HG03439 (cell line): ENCODE results near the gene WNT4.
"Not testable (repeated sequence)": the region's sequence is repeated elsewhere in the genome, so short reads cannot be mapped to it uniquely, and the experiment has no call there.

Experiments used
- ATAC-seq: cut with Tn5 transposase; IDR thresholded peaks from one replicate; pipeline ENCODE4 v1.9.1; 2021; ENCODE audit warnings: mild to moderate bottlenecking, moderate library complexity; ENCODE audit not compliant: unreplicated experiment

Gene WNT4

GRCh38 chr1:22114083-22115012 lies 28.5 kb downstream of the WNT4 start:
- ATAC-seq, result no peak

DNA sequence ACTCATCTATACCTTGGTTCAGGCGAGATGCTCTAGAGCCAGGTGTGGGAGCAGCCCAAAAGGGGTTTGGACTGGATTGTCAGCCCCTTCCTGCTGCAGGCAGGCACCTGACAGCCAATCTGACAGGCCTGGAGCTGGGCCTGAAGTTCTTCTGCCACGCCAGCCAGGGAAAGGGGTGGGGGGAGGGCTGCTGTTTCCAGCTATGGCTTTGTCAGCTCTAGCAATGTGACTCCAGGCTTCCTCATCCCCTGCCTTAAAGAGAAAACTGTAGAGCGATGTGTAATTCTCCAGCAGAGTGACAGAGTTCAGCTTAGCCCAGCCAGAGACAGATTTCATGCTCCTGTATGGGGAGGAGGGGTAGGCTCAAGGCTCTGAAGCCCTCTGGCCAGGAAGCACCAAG lies 30.3 kb downstream of the WNT4 start:
- ATAC-seq, result no peak

DNA sequence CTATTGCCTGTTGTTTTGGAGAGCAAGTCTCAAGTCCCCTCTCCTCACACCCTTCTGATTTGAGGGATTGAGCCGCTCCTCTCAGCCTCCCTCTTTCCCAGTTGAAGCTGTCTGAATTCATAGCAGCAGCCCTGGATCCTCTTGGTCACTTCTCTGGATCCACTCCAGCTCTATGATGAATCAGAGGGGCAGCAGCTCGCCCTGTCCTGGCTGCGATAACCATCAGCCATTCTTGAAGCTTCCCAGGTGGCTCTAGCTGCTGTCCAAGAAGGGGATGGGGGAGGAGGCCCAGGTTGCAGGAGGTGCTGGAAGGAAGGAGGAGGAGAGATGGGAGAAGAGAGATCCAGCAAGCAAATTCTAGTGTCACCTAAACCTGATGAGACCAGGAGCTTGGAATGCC lies 31.3 kb downstream of the WNT4 start:
- ATAC-seq, result no peak

- ATAC-seq, result no peak
These were observed 31.8 kb downstream of the WNT4 start for GRCh38 chr1:22111115-22111514.

DNA sequence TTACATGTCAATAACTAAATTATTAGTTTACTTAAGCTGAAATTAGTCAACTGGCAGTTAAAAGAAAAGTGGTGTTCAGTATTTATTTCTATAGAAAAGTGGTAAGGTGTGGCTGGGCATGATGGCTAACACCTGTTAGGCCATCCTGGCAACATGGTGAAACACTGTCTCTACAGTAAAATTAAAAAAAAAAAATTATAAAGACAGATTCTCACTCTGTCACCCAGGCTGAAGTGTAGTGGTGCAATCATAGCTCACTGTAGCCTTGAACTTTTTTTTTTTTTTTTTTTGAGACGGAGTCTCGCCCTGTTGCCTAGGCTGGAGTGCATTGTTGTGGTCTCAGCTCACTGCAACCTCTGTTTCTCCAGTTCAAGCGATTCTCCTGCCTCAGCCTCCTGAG lies 32.9 kb downstream of the WNT4 start:
- ATAC-seq, result no peak

DNA sequence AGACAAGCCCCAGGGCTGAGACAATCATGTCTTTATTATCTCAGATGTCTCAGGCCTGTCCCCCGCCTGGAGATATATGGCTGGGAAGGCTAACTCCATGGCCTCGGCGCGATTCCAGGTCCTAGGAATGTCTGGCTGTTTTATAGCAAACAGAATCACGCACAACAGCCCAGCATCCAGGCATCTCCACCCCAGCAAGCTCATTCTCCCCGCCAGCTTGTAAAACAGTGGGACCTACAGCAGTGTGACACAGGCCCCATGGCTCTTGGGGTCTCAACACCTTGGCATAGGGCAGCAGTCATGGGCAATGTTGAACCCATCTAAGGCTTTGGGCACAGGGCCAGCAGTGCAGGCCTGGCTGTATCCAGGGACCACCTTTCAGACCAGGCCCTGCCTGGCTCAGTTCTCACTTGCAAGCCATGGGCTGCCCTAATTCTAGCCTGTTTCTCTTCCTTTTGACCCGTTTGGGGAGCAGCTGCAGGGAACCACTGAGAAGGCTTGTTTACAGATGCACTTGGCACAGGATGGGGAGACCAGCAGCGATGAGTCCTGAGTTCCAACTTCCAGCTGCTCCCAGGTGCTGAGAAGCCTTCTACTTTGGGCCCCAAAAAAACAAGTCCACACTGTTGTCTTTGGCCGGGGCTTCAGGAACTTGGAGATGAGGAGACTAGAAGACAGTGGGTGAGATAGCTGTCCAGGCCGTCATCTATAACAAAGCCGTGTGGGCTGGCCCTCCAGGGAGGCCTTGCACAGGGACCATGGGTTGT lies 34.4 kb downstream of the WNT4 start:
- ATAC-seq, result no peak

DNA sequence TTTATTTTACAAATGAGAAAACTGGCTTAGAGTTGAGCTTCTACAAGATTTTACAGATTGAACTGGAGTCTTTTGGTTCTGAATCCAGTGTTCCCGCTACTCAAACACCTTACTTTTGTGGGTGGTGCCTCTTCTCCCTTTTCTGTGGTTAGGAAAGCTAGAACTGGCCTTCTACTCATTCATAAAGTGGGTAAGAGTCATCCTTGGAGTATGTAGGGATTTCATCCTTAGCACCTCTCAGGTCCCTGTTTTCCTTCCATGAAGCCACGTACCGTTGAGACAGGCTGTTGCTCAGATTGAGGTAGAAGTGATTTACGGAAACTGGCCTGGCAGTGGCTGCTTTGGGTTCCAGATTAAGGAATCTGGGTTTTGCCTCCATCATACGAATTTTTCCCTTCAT lies 35.8 kb downstream of the WNT4 start:
- ATAC-seq, result no peak

DNA sequence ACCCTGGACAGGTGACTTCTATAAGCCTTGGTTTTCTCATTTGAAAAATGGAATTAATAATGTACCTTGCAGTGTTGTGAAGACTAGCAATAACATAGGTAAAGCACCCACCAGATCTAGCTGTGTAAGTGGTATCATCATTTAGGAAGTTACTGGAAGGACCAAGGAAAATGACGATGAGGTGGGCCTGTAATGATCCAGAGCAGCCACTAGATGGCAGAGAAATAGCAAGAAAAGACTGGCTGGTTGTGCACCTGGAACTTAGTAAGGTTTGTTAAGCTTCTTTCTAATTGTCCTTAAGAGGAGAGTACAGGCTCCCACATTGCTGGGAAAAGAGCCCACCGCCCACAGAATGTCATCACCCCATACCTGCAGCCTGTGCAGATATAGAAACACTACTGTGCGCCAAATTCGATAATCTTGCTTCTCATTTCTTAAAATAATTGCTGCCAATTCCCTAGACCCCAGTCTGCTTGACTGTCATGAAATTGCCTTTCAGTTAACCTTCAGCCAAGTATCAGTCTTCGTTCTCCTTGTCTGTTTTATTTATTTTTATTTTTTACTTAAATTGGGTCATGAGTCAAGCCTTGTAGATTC lies 37.2 kb downstream of the WNT4 start:
- no peak for ATAC-seq

DNA sequence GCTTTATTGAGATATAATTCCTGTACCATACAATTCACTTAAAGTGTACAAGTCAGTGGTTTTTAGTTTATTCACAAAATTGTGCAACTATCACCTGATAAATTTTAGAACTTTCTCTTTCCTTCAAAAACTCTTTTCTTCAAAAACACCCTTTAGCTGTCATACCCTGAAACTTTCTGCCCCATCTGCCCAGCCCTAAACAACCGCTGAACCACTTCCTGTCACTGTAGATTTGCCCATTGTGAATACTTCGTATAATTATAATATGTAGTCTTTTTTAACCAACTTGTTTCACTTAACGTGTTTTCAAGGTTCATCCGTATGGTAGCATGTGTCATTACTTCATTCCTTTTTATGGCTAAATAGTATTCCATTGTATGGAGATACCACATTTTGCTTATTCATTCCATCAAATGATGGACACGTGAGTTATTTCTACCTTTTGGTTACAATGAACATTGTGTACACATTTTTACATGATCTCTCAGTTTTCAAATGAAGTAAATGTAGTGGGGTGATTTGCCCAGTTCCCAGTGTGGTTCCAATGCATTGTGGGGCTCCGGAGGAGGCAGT lies 37.9 kb downstream of the WNT4 start:
- ATAC-seq, result no peak

- no peak for ATAC-seq
These were observed 38.8 kb downstream of the WNT4 start for GRCh38 chr1:22104094-22104493.

GRCh38 chr1:22102746-22103145 lies 40.2 kb downstream of the WNT4 start:
- ATAC-seq, result no peak

DNA sequence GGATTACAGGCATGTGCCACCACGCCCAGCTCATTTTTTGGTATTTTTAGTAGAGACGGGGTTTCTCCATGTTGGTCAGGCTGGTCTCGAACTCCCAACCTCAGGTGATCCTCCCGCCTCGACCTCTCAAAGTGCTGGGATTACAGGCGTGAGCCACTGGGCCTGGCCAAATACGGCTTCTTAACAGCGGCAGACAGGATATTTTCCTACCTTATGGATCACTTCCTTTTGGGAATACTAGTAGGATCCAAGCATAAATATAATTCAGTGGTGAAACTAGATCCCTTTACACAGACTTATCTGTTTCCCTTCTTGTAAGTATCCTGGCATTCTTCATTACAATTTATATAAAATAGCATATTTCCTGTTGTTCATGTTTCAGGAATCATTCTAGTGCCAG lies 40.9 kb downstream of the WNT4 start:
- no peak for ATAC-seq

DNA sequence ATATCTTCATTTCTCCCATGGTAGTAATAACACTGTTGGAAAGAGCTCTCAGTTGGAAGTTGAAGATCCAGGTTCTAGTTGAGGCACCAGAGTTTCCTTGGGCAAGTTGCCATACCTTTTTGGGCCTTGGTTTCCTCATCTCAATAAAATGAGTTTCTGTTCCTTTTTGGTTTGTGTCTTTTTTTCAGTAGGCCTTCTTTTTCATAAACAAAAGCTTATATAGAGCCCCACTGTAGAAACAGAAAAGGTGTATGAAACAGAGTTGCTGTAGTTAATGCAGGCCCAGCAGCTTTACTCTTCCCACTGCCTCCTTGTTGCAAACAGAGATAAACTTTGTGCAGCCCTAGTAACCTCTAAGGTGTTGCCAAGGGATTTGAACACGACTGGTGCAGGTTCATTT lies 41.7 kb downstream of the WNT4 start:
- ATAC-seq, result no peak

GRCh38 chr1:22100168-22100567 lies 42.7 kb downstream of the WNT4 start:
- no peak for ATAC-seq

GRCh38 chr1:22098752-22099151 lies 44.1 kb downstream of the WNT4 start:
- ATAC-seq, result no peak

- no peak for ATAC-seq
These were observed 46.4 kb downstream of the WNT4 start for GRCh38 chr1:22096463-22096862.

DNA sequence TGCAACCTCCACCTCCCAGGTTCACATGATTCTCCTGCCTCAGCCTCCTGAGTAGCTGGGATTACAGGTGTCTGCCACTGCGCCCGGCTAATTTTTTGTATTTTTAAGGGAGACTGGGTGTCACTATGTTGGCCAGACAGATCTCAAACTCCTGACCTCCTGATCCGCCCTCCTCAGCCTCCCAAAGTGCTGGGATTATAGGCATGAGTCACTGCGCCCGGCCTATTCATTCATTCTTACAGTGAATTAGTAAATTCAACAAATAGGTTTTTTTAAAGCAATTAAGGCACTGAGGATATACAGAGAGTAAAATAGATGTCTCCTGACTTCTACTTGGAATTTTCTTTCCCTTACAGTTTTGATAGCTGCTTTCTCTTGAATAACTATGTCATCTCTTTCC lies 46.9 kb downstream of the WNT4 start:
- no peak for ATAC-seq

GRCh38 chr1:22093513-22093912 lies 49.4 kb downstream of the WNT4 start:
- no peak for ATAC-seq

DNA sequence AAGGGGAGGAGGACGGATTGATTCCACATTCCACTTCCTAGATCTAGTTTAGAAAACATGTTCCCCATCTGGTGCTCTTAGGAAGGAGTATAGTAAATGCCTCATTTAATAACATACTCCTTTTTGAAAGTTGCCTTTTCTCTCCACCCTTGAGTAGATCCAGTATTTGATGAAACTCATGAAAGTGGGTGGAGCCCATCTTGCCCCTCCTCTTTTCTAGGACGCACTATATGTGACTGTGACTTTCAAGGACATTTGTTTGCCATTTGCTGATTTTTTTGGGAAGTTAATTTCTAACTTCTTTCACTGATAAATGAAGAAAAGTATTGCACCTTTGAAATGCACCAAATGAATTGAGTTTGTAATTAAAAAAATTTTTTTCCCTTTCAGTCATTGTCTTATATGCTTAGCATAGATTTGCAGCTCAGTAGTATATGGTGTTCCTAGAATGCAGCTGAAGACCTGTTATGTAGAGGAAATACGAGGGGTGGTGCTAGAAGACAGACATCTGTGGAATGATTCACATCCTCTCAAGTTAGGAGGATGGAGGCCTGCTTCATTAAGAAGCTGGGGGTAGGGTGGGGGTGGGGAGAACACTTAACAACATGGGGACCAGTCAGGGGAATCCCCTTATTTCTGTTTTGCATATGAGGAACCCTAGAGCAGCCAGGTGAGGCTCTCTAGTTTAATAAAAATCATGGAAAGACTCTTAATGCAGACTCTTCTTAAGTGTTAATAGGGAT lies 50.7 kb downstream of the WNT4 start:
- ATAC-seq, result not testable (repeated sequence)

DNA sequence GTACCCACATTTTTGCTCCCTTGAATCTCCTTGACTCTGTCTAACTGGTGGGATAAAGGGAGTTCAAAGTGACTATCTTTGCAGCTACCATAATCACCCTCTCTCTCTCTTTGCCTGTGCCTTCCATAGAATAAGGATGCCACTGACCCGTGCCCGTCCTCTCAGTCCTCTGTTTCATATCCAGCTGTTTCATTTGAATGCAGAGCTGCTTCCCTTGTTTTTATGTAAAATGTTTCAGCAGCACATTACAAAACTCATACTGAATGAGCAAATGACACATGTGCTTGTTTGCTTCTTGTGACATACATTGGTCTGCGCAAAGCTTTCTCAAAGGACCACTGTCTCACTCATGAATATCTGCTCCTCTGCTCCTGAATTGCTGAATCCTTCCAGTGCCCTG lies 52.0 kb downstream of the WNT4 start:
- ATAC-seq, result no peak

- no peak for ATAC-seq
These were observed 53.1 kb downstream of the WNT4 start for GRCh38 chr1:22089787-22090186.
